Vagina (tissue), 2 donors: ENCODE measurements around the gene CALHM4.

Experiments used
- CTCF ChIP-seq, 3 experiments: fragments of 450-650 bp in 2 of 3; fragments of 200-600 bp in 1 of 3; sonication (generic) in 1 of 3; IDR thresholded peaks; one replicate each; pipeline ENCODE4 v1.5.1; 2017 to 2019; ENCODE audit warnings: antibody characterized with exemption in 3 of 3, mild to moderate bottlenecking in 2 of 3, moderate library complexity in 2 of 3
- POLR2AphosphoS5 ChIP-seq, 2 donors: sonication (generic); formaldehyde crosslinking; IDR thresholded peaks; one replicate each; pipeline ENCODE4 v1.9.0; 2017; ENCODE audit warnings: antibody characterized with exemption in 2 of 2, mild to moderate bottlenecking in 2 of 2, low read depth in 1 of 2; ENCODE audit not compliant: insufficient read depth in 1 of 2

DNA sequence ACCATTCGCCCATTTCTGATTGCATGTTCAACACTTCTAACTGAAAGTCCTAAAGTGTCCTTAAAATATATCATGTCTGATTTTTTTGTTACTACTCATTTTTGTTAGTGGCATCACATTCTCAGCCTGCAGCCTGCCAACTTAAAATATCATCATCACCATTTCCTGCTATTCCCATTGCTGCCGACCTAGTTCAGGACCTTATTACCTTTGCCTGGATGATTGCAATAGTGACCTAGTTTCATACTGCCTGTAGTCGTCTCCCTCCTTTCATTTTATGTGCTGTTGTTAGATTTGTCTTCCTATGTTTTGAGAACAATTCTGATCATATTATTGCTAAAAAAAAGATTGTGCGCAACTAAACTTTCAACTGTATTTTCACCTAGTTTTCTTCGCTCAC is 23.9 kb downstream of the CALHM4 start:
- no peak for TF ChIP-seq CTCF (IDR thresholded peaks at IDR 0.05)
- no peak for TF ChIP-seq POLR2AphosphoS5 (IDR thresholded peaks at IDR 0.05; ENCODE audit: insufficient read depth in 1 of 2, low read depth in 1 of 2)
